HCT116 (cell line): ENCODE measurements around the gene DTD1. TPM values are rescaled to one million over a fixed set of nuclear protein-coding genes. Genes with fewer than 3 reads are reported as not detected.

ENCODE experiments used
- ATAC-seq: fragments of 200-7000 bp; cut with Tn5 transposase; 2 replicates; pipeline ENCODE4 v1.9.1; 2020; ENCODE audit warnings: mild to moderate bottlenecking, moderate library complexity
- BruUV-seq: library from RNA; stranded (reverse); fragments of 400-500 nt; replicated peaks from 2 replicates; lab custom pipeline; 2021; lab: Mats Ljungman, UMichigan
- CTCF ChIA-PET: fragments of 300-600 bp; sonication (Branson Sonifier 250); formaldehyde crosslinking; loops from one replicate; lab custom pipeline; 2021; ENCODE audit warnings: antibody characterized with exemption; lab: Charles Lee
- POLR2A ChIA-PET: fragments of 300-600, 350-600 bp; sonication (Branson Sonifier 250); formaldehyde crosslinking; loops from one replicate; lab custom pipeline; 2021; ENCODE audit warnings: antibody characterized with exemption; lab: Charles Lee
- RAD21 ChIA-PET, 2 experiments: fragments of 300-600 bp; sonication (Branson Sonifier 250); formaldehyde crosslinking; loops; one replicate each; lab custom pipeline; 2023; ENCODE audit warnings: low total read pairs in 2 of 2; ENCODE audit not compliant: uncharacterized antibody in 2 of 2, unreplicated experiment in 2 of 2, low non-redundant PET in 1 of 2; lab: Charles Lee
- DNase-seq: peaks from one replicate; pipeline ENCODE4 v3.0.0-alpha.2; 2010; ENCODE audit warnings: low read depth, low spot score
- H2AFZ ChIP-seq: fragments of 200-600 bp; shearing (Covaris generic), sonication (generic); 2 replicates; pipeline ENCODE4 v1.6.1; 2017; ENCODE audit warnings: low read depth, mixed run types, mixed read lengths, antibody characterized with exemption, low read length; ENCODE audit not compliant: poor library complexity, severe bottlenecking
- H3K27ac ChIP-seq: 2 replicates; pipeline ENCODE4 v1.5.1; 2012; ENCODE audit warnings: low read depth, low read length
- H3K27me3 ChIP-seq: fragments of 200-600 bp; sonication (generic); 2 replicates; pipeline ENCODE4 v1.6.1; 2016; ENCODE audit warnings: mixed run types, low read length, mixed read lengths; ENCODE audit not compliant: insufficient read depth
- H3K36me3 ChIP-seq, 2 experiments: fragments of 200-500 bp in 1 of 2; fragments of 200-600 bp in 1 of 2; sonication (Bioruptor generic) in 1 of 2; sonication (generic) in 1 of 2; 2 replicates each; pipeline versions ENCODE4 v1.5.1 to v1.6.1; 2014 to 2016; ENCODE audit warnings: low read length in 2 of 2, inconsistent platforms in 1 of 2, mixed read lengths in 1 of 2, mixed run types in 1 of 2; ENCODE audit not compliant: insufficient read depth in 2 of 2, control insufficient read depth in 1 of 2
- H3K4me1 ChIP-seq, 2 experiments: fragments of 200-600 bp in 1 of 2; sonication (generic) in 1 of 2; 2 replicates each; pipeline versions ENCODE4 v1.5.1 to v1.6.1; 2012 to 2017; ENCODE audit warnings: low read length in 2 of 2, inconsistent platforms in 1 of 2, mild to moderate bottlenecking in 1 of 2, mixed read lengths in 1 of 2, mixed run types in 1 of 2, moderate library complexity in 1 of 2; ENCODE audit not compliant: insufficient read depth in 2 of 2, control insufficient read depth in 1 of 2
- H3K4me2 ChIP-seq: fragments of 200-600 bp; sonication (generic); 2 replicates; pipeline ENCODE4 v1.6.1; 2017; ENCODE audit warnings: mixed run types, low read length, mixed read lengths
- H3K4me3 ChIP-seq, 2 experiments: fragments of 200-600 bp in 1 of 2; sonication (generic) in 1 of 2; replicated peaks in 1 of 2; 2 replicates each; pipeline ENCODE4 v1.5.1; 2011 to 2016; ENCODE audit warnings: low read length in 2 of 2, control low read depth in 1 of 2, low read depth in 1 of 2, mild to moderate bottlenecking in 1 of 2, mixed read lengths in 1 of 2, mixed run types in 1 of 2
- H3K79me2 ChIP-seq: fragments of 200-600 bp; sonication (generic); 2 replicates; pipeline ENCODE4 v1.6.1; 2017; ENCODE audit warnings: mild to moderate bottlenecking, mixed run types, low read length, moderate library complexity, mixed read lengths; ENCODE audit not compliant: insufficient read depth
- H3K9ac ChIP-seq: fragments of 200-600 bp; sonication (generic); 2 replicates; pipeline ENCODE4 v1.6.1; 2016; ENCODE audit warnings: low read length, mixed read lengths
- H3K9me2 ChIP-seq: fragments of 200-600 bp; sonication (generic), shearing (Covaris generic); 2 replicates; pipeline ENCODE4 v1.6.1; 2017; ENCODE audit warnings: mixed run types, mild to moderate bottlenecking, moderate library complexity; ENCODE audit not compliant: insufficient read depth
- H3K9me3 ChIP-seq, 2 experiments: fragments of 200-500 bp in 1 of 2; fragments of 200-600 bp in 1 of 2; sonication (Bioruptor generic) in 1 of 2; sonication (generic) in 1 of 2; 2 replicates each; pipeline ENCODE4 v1.6.1; 2014 to 2017; ENCODE audit warnings: low read length in 2 of 2, mixed read lengths in 2 of 2, inconsistent platforms in 1 of 2, low read depth in 1 of 2, mild to moderate bottlenecking in 1 of 2, mixed run types in 1 of 2, moderate library complexity in 1 of 2; ENCODE audit not compliant: control insufficient read depth in 1 of 2, insufficient read depth in 1 of 2
- H4K20me1 ChIP-seq: fragments of 200-600 bp; sonication (generic), shearing (Covaris generic); 2 replicates; pipeline ENCODE4 v1.6.1; 2017; ENCODE audit warnings: mixed run types, mild to moderate bottlenecking, moderate library complexity; ENCODE audit not compliant: insufficient read depth
- ATF3 ChIP-seq: IDR thresholded peaks from 2 replicates; pipeline ENCODE4 v1.6.1; 2012
- CEBPB ChIP-seq: IDR thresholded peaks from 2 replicates; pipeline ENCODE4 v1.6.1; 2012; ENCODE audit warnings: low read depth
- CTCF ChIP-seq, 3 experiments: fragments of 200-600 bp in 1 of 3; sonication (generic) in 1 of 3; IDR thresholded peaks in 2 of 3; conservative IDR thresholded peaks in 1 of 3; 2 replicates each; pipeline ENCODE4 v1.5.1; 2012 to 2017; ENCODE audit warnings: low read depth in 2 of 3, low read length in 2 of 3, antibody characterized with exemption in 1 of 3, borderline replicate concordance in 1 of 3, control low read depth in 1 of 3, mild to moderate bottlenecking in 1 of 3, mixed read lengths in 1 of 3, mixed run types in 1 of 3, moderate library complexity in 1 of 3; ENCODE audit not compliant: insufficient read depth in 1 of 3
- EGR1 ChIP-seq: IDR thresholded peaks from 2 replicates; pipeline ENCODE4 v1.6.1; 2012; ENCODE audit warnings: low read depth
- ELF1 ChIP-seq: IDR thresholded peaks from 2 replicates; pipeline ENCODE4 v1.6.1; 2012; ENCODE audit warnings: low read depth, borderline replicate concordance
- EZH2phosphoT487 ChIP-seq: fragments of 200-600 bp; IDR thresholded peaks from 2 replicates; pipeline ENCODE4 v1.6.1; 2018; ENCODE audit warnings: antibody characterized with exemption, borderline replicate concordance
- FOSL1 ChIP-seq: IDR thresholded peaks from 2 replicates; pipeline ENCODE4 v1.6.1; 2012; ENCODE audit warnings: low read depth
- POLR2A ChIP-seq: IDR thresholded peaks from 2 replicates; pipeline ENCODE4 v1.7.0; 2011; ENCODE audit warnings: borderline replicate concordance; ENCODE audit not compliant: insufficient read depth, insufficient read length; ENCODE audit errors: extremely low read depth
- POLR2AphosphoS5 ChIP-seq: IDR thresholded peaks from 2 replicates; pipeline ENCODE4 v1.6.1; 2011; ENCODE audit warnings: mild to moderate bottlenecking, low read depth, low read length, moderate library complexity
- RAD21 ChIP-seq: IDR thresholded peaks from 2 replicates; pipeline ENCODE4 v1.6.1; 2012; ENCODE audit warnings: low read depth, mild to moderate bottlenecking
- SIN3A ChIP-seq: IDR thresholded peaks from 2 replicates; pipeline ENCODE4 v1.6.1; 2012; ENCODE audit warnings: low read depth
- SRF ChIP-seq: IDR thresholded peaks from 2 replicates; pipeline ENCODE4 v1.6.1; 2012; ENCODE audit warnings: low read depth
- TCF7L2 ChIP-seq: IDR thresholded peaks from 2 replicates; pipeline ENCODE4 v1.7.0; 2011; ENCODE audit warnings: borderline replicate concordance, inconsistent platforms; ENCODE audit not compliant: insufficient read depth, insufficient read length; ENCODE audit errors: extremely low read depth
- ZBTB33 ChIP-seq: IDR thresholded peaks from 2 replicates; pipeline ENCODE4 v1.6.1; 2011; ENCODE audit warnings: mild to moderate bottlenecking, low read length, moderate library complexity; ENCODE audit not compliant: insufficient replicate concordance; ENCODE audit errors: extremely low read depth
- ZNF274 ChIP-seq: fragments of 200-500 bp; sonication (Bioruptor generic); IDR thresholded peaks from 2 replicates; pipeline ENCODE4 v1.6.1; 2014; ENCODE audit warnings: mild to moderate bottlenecking, low read depth, low read length, inconsistent platforms
- intact Hi-C: fragments of 100-400 bp; cut with micrococcal nuclease; formaldehyde crosslinking; loops from 2 replicates; pipeline ENCODE4 v1.10.0; 2022
- total RNA-seq: library from RNA; stranded (reverse); gene quantifications from one replicate; pipeline ENCODE4 v1.2.1, GENCODE V29; 2021; ENCODE audit not compliant: unreplicated experiment

The DTD1 gene
- total RNA-seq, 1 experiment from 2014 or later: 54.5 TPM

- Histone ChIP-seq H3K9me3 (no peaks in the 10 kb centered on the region), H4K20me1 (no peaks in the 10 kb centered on the region), H3K4me1 (no peaks in the 10 kb centered on the region), H3K4me2 (no peak overlapping the region), H3K36me3 (no peaks in the 10 kb centered on the region), H3K9me2 (no peaks in the 10 kb centered on the region), H2AFZ (no peak overlapping the region), H3K79me2 (no peaks in the 10 kb centered on the region), H3K27me3 (no peaks in the 10 kb centered on the region), H3K9ac (no peak overlapping the region), H3K27ac (no peak overlapping the region), H3K4me3 (no peak overlapping the region)
- ChIA-PET POLR2A (no interaction called here), CTCF (no interaction called here), RAD21 (no interaction called here)
- intact Hi-C loops: no loop called here
- BruUV-seq: no TSS peak
- ATAC-seq (no peak), DNase-seq (no peak)
- TF ChIP-seq ATF3 (no peak), POLR2A (no peak), EGR1 (no peak), SIN3A (no peak), RAD21 (no peak), SRF (no peak), ZNF274 (no peak), CTCF (IDR thresholded peaks at IDR 0.05 in 2 of 3, conservative IDR thresholded peaks at IDR 0.05 in 1 of 3; ENCODE audit: borderline replicate concordance in 1 of 3, insufficient read depth in 1 of 3, low read depth in 2 of 3, low read length in 2 of 3) (no peak), ELF1 (no peak), ZBTB33 (no peak), FOSL1 (no peak), CEBPB (no peak), EZH2phosphoT487 (no peak), POLR2AphosphoS5 (no peak), TCF7L2 (no peak)
Measured at GRCh38 chr20:18701969-18702368, 114.1 kb downstream of the DTD1 start.
